LNCAP (cell line): Measurements from ENCODE around the gene GAPDH.
A peak's percentile ranks its signal among the peaks of the same experiment; 100 is the strongest.

Experiments used
- CTCF ChIP-seq: fragments of 450-650 bp; IDR thresholded peaks from 2 replicates; pipeline ENCODE4 v1.5.1; 2017; ENCODE audit warnings: mild to moderate bottlenecking

The GAPDH gene

GRCh38 chr12:6582196-6582595 is 47.9 kb downstream of the GAPDH start:
- peak; percentile 9; the same call in 1 of the 2 replicates for TF ChIP-seq CTCF

- TF ChIP-seq CTCF = no peak
Observed at GRCh38 chr12:6582959-6583358, 48.6 kb downstream of the GAPDH start.

- TF ChIP-seq CTCF = no peak
Observed at GRCh38 chr12:6584293-6584692, 50.0 kb downstream of the GAPDH start.
